DND-41 (cell line): ENCODE data around the gene EMSY.

Experiments
- EZH2 ChIP-seq: IDR thresholded peaks from 3 replicates; pipeline ENCODE4 v1.6.1; 2012; ENCODE audit warnings: borderline replicate concordance, low read depth, mild to moderate bottlenecking, moderate library complexity, low read length, inconsistent platforms; ENCODE audit not compliant: severe bottlenecking
- TF ChIP-seq, protein P1 (sequence below): IDR thresholded peaks from 2 replicates; pipeline ENCODE4 v1.5.1; 2012; ENCODE audit warnings: borderline replicate concordance, low read length, moderate library complexity, mild to moderate bottlenecking; ENCODE audit not compliant: poor library complexity, severe bottlenecking; ENCODE audit errors: extremely low read depth

DNA sequence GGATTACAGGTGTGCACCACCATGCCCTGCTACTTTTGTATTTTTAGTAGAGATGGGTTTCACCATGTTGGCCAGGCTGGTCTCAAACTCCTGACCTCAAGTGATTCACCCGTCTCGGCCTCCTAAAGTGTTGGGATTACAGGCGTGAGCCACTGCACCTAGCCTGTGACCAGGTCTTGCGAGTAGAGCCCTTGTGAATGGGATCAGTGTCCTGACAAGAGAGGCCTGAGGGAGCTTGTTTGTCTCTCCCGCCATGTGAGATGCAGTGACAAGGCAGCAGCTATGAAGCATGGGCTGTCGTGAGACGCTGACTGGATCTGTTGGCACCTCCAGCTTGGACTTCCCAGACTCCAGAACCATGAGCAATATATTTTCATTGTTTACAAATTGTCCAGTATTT, 156.5 kb downstream of the EMSY start:
- TF ChIP-seq, protein P1, sequence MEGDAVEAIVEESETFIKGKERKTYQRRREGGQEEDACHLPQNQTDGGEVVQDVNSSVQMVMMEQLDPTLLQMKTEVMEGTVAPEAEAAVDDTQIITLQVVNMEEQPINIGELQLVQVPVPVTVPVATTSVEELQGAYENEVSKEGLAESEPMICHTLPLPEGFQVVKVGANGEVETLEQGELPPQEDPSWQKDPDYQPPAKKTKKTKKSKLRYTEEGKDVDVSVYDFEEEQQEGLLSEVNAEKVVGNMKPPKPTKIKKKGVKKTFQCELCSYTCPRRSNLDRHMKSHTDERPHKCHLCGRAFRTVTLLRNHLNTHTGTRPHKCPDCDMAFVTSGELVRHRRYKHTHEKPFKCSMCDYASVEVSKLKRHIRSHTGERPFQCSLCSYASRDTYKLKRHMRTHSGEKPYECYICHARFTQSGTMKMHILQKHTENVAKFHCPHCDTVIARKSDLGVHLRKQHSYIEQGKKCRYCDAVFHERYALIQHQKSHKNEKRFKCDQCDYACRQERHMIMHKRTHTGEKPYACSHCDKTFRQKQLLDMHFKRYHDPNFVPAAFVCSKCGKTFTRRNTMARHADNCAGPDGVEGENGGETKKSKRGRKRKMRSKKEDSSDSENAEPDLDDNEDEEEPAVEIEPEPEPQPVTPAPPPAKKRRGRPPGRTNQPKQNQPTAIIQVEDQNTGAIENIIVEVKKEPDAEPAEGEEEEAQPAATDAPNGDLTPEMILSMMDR = no peak
- no peak for TF ChIP-seq EZH2
